HG03442 (cell line): Measurements from ENCODE around the gene TRIM54.
"Not testable (repeated sequence)": the region's sequence is repeated elsewhere in the genome, so short reads cannot be mapped to it uniquely, and the experiment has no call there.

Source experiments
- ATAC-seq: cut with Tn5 transposase; IDR thresholded peaks from one replicate; pipeline ENCODE4 v1.9.1; 2021; ENCODE audit warnings: mild to moderate bottlenecking, moderate library complexity; ENCODE audit not compliant: unreplicated experiment

TRIM54 gene

GRCh38 chr2:27309651-27310050 lies 27.4 kb downstream of the TRIM54 start:
- ATAC-seq: no peak

GRCh38 chr2:27312152-27312551 lies 29.9 kb downstream of the TRIM54 start:
- ATAC-seq: no peak

GRCh38 chr2:27313882-27314645 lies 31.8 kb downstream of the TRIM54 start:
- ATAC-seq: no peak

GRCh38 chr2:27314709-27315108 lies 32.5 kb downstream of the TRIM54 start:
- no peak for ATAC-seq

- ATAC-seq: no peak
These were observed 32.9 kb downstream of the TRIM54 start for GRCh38 chr2:27315122-27315521.

GRCh38 chr2:27316655-27317412 lies 34.6 kb downstream of the TRIM54 start:
- no peak for ATAC-seq

GRCh38 chr2:27319839-27320238 lies 37.6 kb downstream of the TRIM54 start:
- ATAC-seq: not testable (repeated sequence)

- ATAC-seq: no peak
These were observed 38.8 kb downstream of the TRIM54 start for GRCh38 chr2:27320958-27321543.

GRCh38 chr2:27322301-27322765 lies 40.1 kb downstream of the TRIM54 start:
- no peak for ATAC-seq

- ATAC-seq: peak; percentile 89
These were observed 40.8 kb downstream of the TRIM54 start, which contains the start of gene MPV17 for GRCh38 chr2:27322766-27323595. Gene MPV17 (minus strand): TSS chr2:27323097. CDS start chr2:27322517, 580 bp downstream.

GRCh38 chr2:27323596-27324285 lies 41.5 kb downstream of the TRIM54 start:
- no peak for ATAC-seq

- no peak for ATAC-seq
These were observed 42.5 kb downstream of the TRIM54 start for GRCh38 chr2:27324720-27325119.

- no peak for ATAC-seq
These were observed 53.1 kb downstream of the TRIM54 start for GRCh38 chr2:27335311-27335710.

- no peak for ATAC-seq
These were observed 53.9 kb downstream of the TRIM54 start for GRCh38 chr2:27336173-27336572.

- ATAC-seq: no peak
These were observed 65.4 kb downstream of the TRIM54 start for GRCh38 chr2:27347641-27348040.

- no peak for ATAC-seq
These were observed 68.0 kb downstream of the TRIM54 start for GRCh38 chr2:27350106-27350693.

- no peak for ATAC-seq
These were observed 69.8 kb downstream of the TRIM54 start for GRCh38 chr2:27351802-27352598.

GRCh38 chr2:27353386-27353761 lies 71.1 kb downstream of the TRIM54 start:
- not testable (repeated sequence) for ATAC-seq
